Trophoblast cell (in vitro differentiated cells and primary cell): ENCODE data around the gene KAT5.
"Not testable (repeated sequence)": the region's sequence is repeated elsewhere in the genome, so short reads cannot be mapped to it uniquely, and the experiment has no call there.

Experiments used
- DNase-seq, 2 donors: peaks; one replicate each; pipeline ENCODE4 v3.0.0-alpha.2; 2016
- H2AFZ ChIP-seq: 2 replicates; pipeline ENCODE4 v1.6.1; 2013; ENCODE audit warnings: low read length, moderate library complexity, mild to moderate bottlenecking; ENCODE audit not compliant: insufficient read depth, poor library complexity
- H2AK5ac ChIP-seq: 2 replicates; pipeline ENCODE4 v1.6.1; 2013; ENCODE audit warnings: mild to moderate bottlenecking, low read length
- H2BK120ac ChIP-seq: 2 replicates; pipeline ENCODE4 v1.6.1; 2013; ENCODE audit warnings: low read length, mild to moderate bottlenecking, moderate library complexity; ENCODE audit not compliant: insufficient read depth, poor library complexity
- H2BK12ac ChIP-seq: 2 replicates; pipeline ENCODE4 v1.6.1; 2013; ENCODE audit warnings: mild to moderate bottlenecking, low read length, moderate library complexity
- H2BK5ac ChIP-seq: 2 replicates; pipeline ENCODE4 v1.6.1; 2013; ENCODE audit warnings: low read length, low read depth, moderate library complexity, mild to moderate bottlenecking; ENCODE audit not compliant: poor library complexity
- H3K14ac ChIP-seq: 2 replicates; pipeline ENCODE4 v1.6.1; 2013; ENCODE audit warnings: mild to moderate bottlenecking, low read length
- H3K18ac ChIP-seq: 2 replicates; pipeline ENCODE4 v1.6.1; 2013; ENCODE audit warnings: mild to moderate bottlenecking, low read length
- H3K23ac ChIP-seq: 2 replicates; pipeline ENCODE4 v1.6.1; 2013; ENCODE audit warnings: low read length
- H3K27ac ChIP-seq: 2 replicates; pipeline ENCODE4 v1.5.1; 2013; ENCODE audit warnings: low read depth, mild to moderate bottlenecking, inconsistent platforms, low read length, moderate library complexity
- H3K27me3 ChIP-seq: 2 replicates; pipeline ENCODE4 v1.6.1; 2013; ENCODE audit warnings: inconsistent platforms, mild to moderate bottlenecking, low read length, moderate library complexity; ENCODE audit not compliant: insufficient read depth
- H3K36me3 ChIP-seq, 2 experiments: 1 replicate in 1 of 2; 2 replicates in 1 of 2; pipeline ENCODE4 v1.6.1; 2013; ENCODE audit warnings: low read length in 2 of 2, mild to moderate bottlenecking in 2 of 2, moderate library complexity in 1 of 2; ENCODE audit not compliant: insufficient read depth in 2 of 2, control insufficient read depth in 1 of 2
- H3K4ac ChIP-seq: 2 replicates; pipeline ENCODE4 v1.6.1; 2013; ENCODE audit warnings: low read depth, mild to moderate bottlenecking, low read length, moderate library complexity
- H3K4me1 ChIP-seq, 2 experiments: 1 replicate in 1 of 2; 2 replicates in 1 of 2; pipeline ENCODE4 v1.6.1; 2013; ENCODE audit warnings: low read length in 2 of 2, mild to moderate bottlenecking in 2 of 2, moderate library complexity in 1 of 2; ENCODE audit not compliant: insufficient read depth in 2 of 2, control insufficient read depth in 1 of 2
- H3K4me2 ChIP-seq: 2 replicates; pipeline ENCODE4 v1.6.1; 2013; ENCODE audit warnings: inconsistent platforms, mild to moderate bottlenecking, low read length, moderate library complexity
- H3K4me3 ChIP-seq: 2 replicates; pipeline ENCODE4 v1.5.1; 2013; ENCODE audit warnings: mild to moderate bottlenecking, low read depth, low read length, inconsistent platforms
- H3K79me1 ChIP-seq: one replicate; pipeline ENCODE4 v1.6.1; 2013; ENCODE audit warnings: low read length
- H3K79me2 ChIP-seq: 2 replicates; pipeline ENCODE4 v1.6.1; 2013; ENCODE audit warnings: low read length, mild to moderate bottlenecking; ENCODE audit not compliant: control insufficient read depth, insufficient read depth, poor library complexity
- H3K9ac ChIP-seq: 2 replicates; pipeline ENCODE4 v1.6.1; 2013; ENCODE audit warnings: mild to moderate bottlenecking, low read length
- H3K9me3 ChIP-seq: 2 replicates; pipeline ENCODE4 v1.6.1; 2013; ENCODE audit warnings: low read depth, mild to moderate bottlenecking, control low read depth, inconsistent platforms, low read length; ENCODE audit not compliant: insufficient read depth
- H4K12ac ChIP-seq: 2 replicates; pipeline ENCODE4 v1.6.1; 2013; ENCODE audit warnings: low read depth, mild to moderate bottlenecking, low read length, moderate library complexity
- H4K8ac ChIP-seq: 2 replicates; pipeline ENCODE4 v1.6.1; 2013; ENCODE audit warnings: low read depth, mild to moderate bottlenecking, low read length, moderate library complexity
- H4K91ac ChIP-seq: one replicate; pipeline ENCODE4 v1.6.1; 2013; ENCODE audit warnings: low read depth, mild to moderate bottlenecking, low read length, moderate library complexity
- WGBS: extraction: QIAGEN DNeasy Blood & Tissue Kit; methylation state at CpG from one replicate; pipeline ENCODE4 v1.1.7; 2013; ENCODE audit warnings: missing lambda C conversion rate; ENCODE audit not compliant: insufficient read length, insufficient coverage; ENCODE audit errors: extremely low coverage; 5-methylcytosine and 5-hydroxymethylcytosine counted together

The KAT5 gene

GRCh38 chr11:65701686-65702085 is 10.4 kb upstream of the KAT5 start:
- H3K36me3 ChIP-seq: no peaks in the 10 kb centered on the region
- H3K27me3 ChIP-seq: no peaks in the 10 kb centered on the region
- H3K79me1 ChIP-seq: no peaks in the 10 kb centered on the region
- H3K14ac ChIP-seq: no peak overlapping the region
- no CpG with 5 or more reads among the region's 1 CpG for WGBS
- H3K23ac ChIP-seq: no peak overlapping the region
- no peak overlapping the region for H2BK120ac ChIP-seq
- H2AFZ ChIP-seq: no peak overlapping the region
- no peak overlapping the region for H4K8ac ChIP-seq
- no peak overlapping the region for H4K91ac ChIP-seq
- no peaks in the 10 kb centered on the region for H3K4me1 ChIP-seq
- no peak overlapping the region for H2AK5ac ChIP-seq
- no peak overlapping the region for H3K18ac ChIP-seq
- H3K4me2 ChIP-seq: no peak overlapping the region
- no peak overlapping the region for H3K27ac ChIP-seq
- H3K9ac ChIP-seq: no peak overlapping the region
- no peak overlapping the region for H3K4ac ChIP-seq
- H2BK12ac ChIP-seq: no peak overlapping the region
- H2BK5ac ChIP-seq: no peak overlapping the region
- no peaks in the 10 kb centered on the region for H3K79me2 ChIP-seq
- H3K9me3 ChIP-seq: peaks cover 5% of the 10 kb centered on the region
- H4K12ac ChIP-seq: no peak overlapping the region
- DNase-seq: no peak
- H3K4me3 ChIP-seq: no peak overlapping the region

- no peaks in the 10 kb centered on the region for H3K36me3 ChIP-seq
Observed at GRCh38 chr11:65703846-65704245, 8.2 kb upstream of the KAT5 start.

GRCh38 chr11:65706303-65706763 is 5.7 kb upstream of the KAT5 start:
- not testable (repeated sequence) for H3K9ac ChIP-seq, H3K18ac ChIP-seq, H2AFZ ChIP-seq, H3K27me3 ChIP-seq, H3K23ac ChIP-seq, H2BK12ac ChIP-seq, H4K12ac ChIP-seq, H3K4me2 ChIP-seq, H3K36me3 ChIP-seq, H3K9me3 ChIP-seq, H3K4ac ChIP-seq, H3K4me3 ChIP-seq, H3K14ac ChIP-seq, H3K27ac ChIP-seq, H4K91ac ChIP-seq, H3K4me1 ChIP-seq, H2BK120ac ChIP-seq, H3K79me1 ChIP-seq, H2BK5ac ChIP-seq, H3K79me2 ChIP-seq, H2AK5ac ChIP-seq, H4K8ac ChIP-seq
- peak; percentile 71 to 76 for DNase-seq
- no CpG with 5 or more reads among the region's 14 CpGs for WGBS

More at GRCh38 chr11:65703846-65704245, 8.2 kb upstream of the KAT5 start:
- Histone ChIP-seq H3K79me2 (no peaks in the 10 kb centered on the region), H2AFZ (no peak overlapping the region), H3K18ac (no peak overlapping the region), H4K8ac (no peak overlapping the region), H2BK12ac (no peak overlapping the region), H2BK5ac (no peak overlapping the region), H3K9ac (no peak overlapping the region), H3K4me3 (no peak overlapping the region), H4K12ac (no peak overlapping the region), H4K91ac (no peak overlapping the region), H3K9me3 (no peaks in the 10 kb centered on the region), H3K4me1 (no peaks in the 10 kb centered on the region), H3K14ac (no peak overlapping the region), H3K4ac (no peak overlapping the region), H3K4me2 (no peak overlapping the region), H3K27me3 (no peaks in the 10 kb centered on the region), H3K79me1 (no peaks in the 10 kb centered on the region), H2BK120ac (no peak overlapping the region), H3K27ac (no peak overlapping the region), H3K23ac (no peak overlapping the region), H2AK5ac (no peak overlapping the region)
- no CpG with 5 or more reads among the region's 4 CpGs for WGBS
- DNase-seq: no peak

DNA sequence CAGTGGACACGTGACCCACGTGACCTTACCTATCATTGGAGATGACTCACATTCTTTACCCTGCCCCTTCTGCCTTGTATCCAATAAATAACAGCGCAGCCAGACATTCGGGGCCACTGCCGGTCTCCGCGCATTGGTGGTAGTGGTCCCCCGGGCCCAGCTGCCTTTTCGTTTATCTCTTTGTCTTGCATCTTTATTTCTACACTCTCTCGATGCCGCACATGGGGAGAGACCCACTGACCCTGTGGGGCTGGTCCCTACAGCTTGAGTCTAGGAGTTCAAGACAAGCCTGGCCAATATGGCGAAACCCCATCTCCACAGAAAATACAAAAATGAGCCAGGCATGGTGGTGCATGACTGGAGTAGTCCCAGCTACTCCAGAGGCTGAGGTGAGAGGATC is 5.0 kb upstream of the KAT5 start:
- WGBS: no CpG with 5 or more reads among the region's 12 CpGs

More for the DNA sequence above, 5.0 kb upstream of the KAT5 start:
- H3K27me3 ChIP-seq, H3K4me3 ChIP-seq, H4K91ac ChIP-seq, H3K36me3 ChIP-seq, H2AFZ ChIP-seq, H2BK12ac ChIP-seq, H3K18ac ChIP-seq, H4K8ac ChIP-seq, H3K23ac ChIP-seq, H2AK5ac ChIP-seq, H3K4me2 ChIP-seq, H3K4ac ChIP-seq, H4K12ac ChIP-seq, H3K14ac ChIP-seq, H2BK5ac ChIP-seq, H3K9me3 ChIP-seq, H3K4me1 ChIP-seq, DNase-seq, H3K27ac ChIP-seq, H3K79me1 ChIP-seq, H3K79me2 ChIP-seq, H2BK120ac ChIP-seq, H3K9ac ChIP-seq: not testable (repeated sequence)
